ENCODE results near the gene SMIM28.

Gene SMIM28

DNA sequence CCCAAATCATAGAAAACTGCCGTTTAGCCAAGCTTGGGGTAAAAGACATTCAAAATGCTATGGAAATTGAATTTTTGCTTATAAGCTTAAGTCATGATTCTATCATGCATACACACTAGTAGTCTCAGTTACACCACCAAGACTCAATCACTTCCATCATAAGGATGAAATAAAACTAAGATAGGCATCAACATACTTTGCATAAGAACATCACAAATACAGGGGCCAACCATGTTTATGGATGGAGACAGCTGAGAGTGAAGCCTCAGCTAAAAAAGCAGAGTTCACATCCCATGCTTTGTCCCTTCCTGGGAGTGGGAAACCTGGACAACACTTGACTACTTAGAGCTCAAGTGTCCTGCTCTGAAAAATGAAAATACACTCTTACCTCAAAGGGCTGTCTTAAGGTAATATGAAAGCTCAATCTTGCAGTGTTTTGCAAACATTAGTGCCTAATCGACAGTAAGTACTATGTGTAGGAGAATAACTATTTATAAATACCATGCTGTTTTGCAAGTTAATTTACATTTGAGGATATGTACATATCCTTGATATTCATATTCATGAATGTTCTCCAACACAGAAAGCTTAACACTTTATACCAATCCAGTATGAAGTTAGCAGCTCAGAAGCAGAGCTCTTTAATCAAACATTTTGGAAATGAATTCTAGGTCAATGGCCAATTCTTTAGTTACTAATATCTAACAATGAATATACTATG is 32.0 kb upstream of the SMIM28 start:
- H3K23ac ChIP-seq (ENCODE audit: low read length in 2 of 2), result no peak overlapping the region
- H3K79me1 ChIP-seq (replicated peaks; ENCODE audit: low read length, poor library complexity, severe bottlenecking), result no peaks in the 10 kb centered on the region
- no peak for DNase-seq
- no peak overlapping the region for H2AFZ ChIP-seq (ENCODE audit: low read depth, low read length)
- no peak overlapping the region for H3K14ac ChIP-seq (ENCODE audit: low read length in 2 of 2)
- no peak overlapping the region for H4K8ac ChIP-seq (ENCODE audit: low read length)
- H3K4me1 ChIP-seq (ENCODE audit: control insufficient read depth, insufficient read depth, low read depth, low read length), result no peaks in the 10 kb centered on the region
- no peaks in the 10 kb centered on the region for H3K36me3 ChIP-seq (ENCODE audit: control insufficient read depth in 1 of 2, insufficient read depth in 2 of 2, low read depth in 1 of 2, low read length in 2 of 2)
- no CpG with 5 or more reads among the region's 2 CpGs for WGBS
- no peak overlapping the region for H2AK5ac ChIP-seq (ENCODE audit: low read length, severe bottlenecking)
- H3K4me3 ChIP-seq (ENCODE audit: insufficient read depth in 1 of 2, low read depth in 1 of 2, low read length in 2 of 2), result no peak overlapping the region
- H3K9ac ChIP-seq (ENCODE audit: low read length), result no peak overlapping the region
- H4K91ac ChIP-seq (ENCODE audit: low read length), result no peak overlapping the region
- no peak overlapping the region for H2BK15ac ChIP-seq (ENCODE audit: low read depth, poor library complexity, severe bottlenecking)
- H2BK12ac ChIP-seq (ENCODE audit: low read length in 2 of 2), result no peak overlapping the region
- H2BK120ac ChIP-seq (ENCODE audit: low read depth, low read length), result no peak overlapping the region
- no peak overlapping the region for H3K18ac ChIP-seq (ENCODE audit: low read depth in 1 of 2, low read length in 2 of 2)
- no peaks in the 10 kb centered on the region for H3K27me3 ChIP-seq (ENCODE audit: control insufficient read depth in 1 of 2, insufficient read depth in 1 of 2, low read length in 2 of 2)
- no peak overlapping the region for H3K4ac ChIP-seq (ENCODE audit: low read depth in 1 of 2, low read length in 2 of 2)
- no peak overlapping the region for H3K27ac ChIP-seq (ENCODE audit: low read length, poor library complexity, severe bottlenecking)
- no peak overlapping the region for H3K4me2 ChIP-seq (ENCODE audit: low read length, poor library complexity, severe bottlenecking)
- H3K9me3 ChIP-seq (ENCODE audit: control insufficient read depth, low read length), result no peaks in the 10 kb centered on the region
- no peak overlapping the region for H2BK5ac ChIP-seq (ENCODE audit: low read depth, low read length, poor library complexity, severe bottlenecking)

DNA sequence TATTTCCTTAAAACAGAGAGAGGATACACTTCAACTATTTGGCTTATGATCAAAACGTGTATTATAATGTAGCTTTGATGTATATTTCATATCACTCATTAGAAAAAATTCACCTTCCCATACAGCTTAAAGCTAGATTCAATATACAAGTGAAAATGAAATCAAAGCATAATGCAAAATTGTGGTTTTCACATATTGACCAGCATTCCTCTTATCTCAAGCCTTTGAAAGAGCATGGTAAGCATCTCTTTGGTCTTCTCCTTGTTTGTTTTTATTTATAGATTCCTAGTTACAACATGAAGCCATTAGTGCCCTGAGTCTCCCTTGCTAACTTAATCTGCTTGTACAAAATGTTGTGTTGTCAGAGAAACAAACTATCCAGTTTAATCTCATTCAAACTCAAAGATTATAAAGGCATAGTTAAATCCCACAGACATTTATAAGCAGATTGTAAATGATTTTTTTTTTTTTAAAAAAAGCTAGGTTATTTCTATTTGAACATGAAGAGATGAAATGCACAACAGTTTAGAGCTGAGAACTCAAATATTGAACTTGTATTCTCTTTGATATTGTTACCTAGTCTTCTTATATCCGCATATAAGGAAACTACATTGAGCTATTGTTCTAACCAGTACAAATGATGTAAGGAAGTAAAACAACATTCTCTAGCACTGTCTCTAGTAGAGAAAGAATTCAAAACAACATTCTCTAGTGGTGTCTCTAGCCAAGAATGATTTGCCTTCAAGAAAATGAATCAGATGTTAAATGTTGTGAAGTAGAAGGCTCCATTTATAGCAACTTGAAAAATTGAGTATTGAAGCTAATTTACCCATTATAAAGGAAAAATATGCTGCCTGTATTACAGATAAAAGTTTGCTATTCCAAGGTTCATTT is 31.2 kb upstream of the SMIM28 start:
- no peak overlapping the region for H3K27ac ChIP-seq (ENCODE audit: low read length, poor library complexity, severe bottlenecking)
- no peaks in the 10 kb centered on the region for H3K4me1 ChIP-seq (ENCODE audit: control insufficient read depth, insufficient read depth, low read depth, low read length)
- no peaks in the 10 kb centered on the region for H3K36me3 ChIP-seq (ENCODE audit: control insufficient read depth in 1 of 2, insufficient read depth in 2 of 2, low read depth in 1 of 2, low read length in 2 of 2)
- no peaks in the 10 kb centered on the region for H3K9me3 ChIP-seq (ENCODE audit: control insufficient read depth, low read length)
- WGBS, result no CpG with 5 or more reads among the region's 2 CpGs
- no peaks in the 10 kb centered on the region for H3K27me3 ChIP-seq (ENCODE audit: control insufficient read depth in 1 of 2, insufficient read depth in 1 of 2, low read length in 2 of 2)
- H3K18ac ChIP-seq (ENCODE audit: low read depth in 1 of 2, low read length in 2 of 2), result no peak overlapping the region
- H2BK120ac ChIP-seq (ENCODE audit: low read depth, low read length), result no peak overlapping the region
- no peak overlapping the region for H3K4me3 ChIP-seq (ENCODE audit: insufficient read depth in 1 of 2, low read depth in 1 of 2, low read length in 2 of 2)
- no peak overlapping the region for H2BK5ac ChIP-seq (ENCODE audit: low read depth, low read length, poor library complexity, severe bottlenecking)
- no peak overlapping the region for H4K8ac ChIP-seq (ENCODE audit: low read length)
- H3K79me1 ChIP-seq (replicated peaks; ENCODE audit: low read length, poor library complexity, severe bottlenecking), result no peaks in the 10 kb centered on the region
- H3K9ac ChIP-seq (ENCODE audit: low read length), result no peak overlapping the region
- H2BK15ac ChIP-seq (ENCODE audit: low read depth, poor library complexity, severe bottlenecking), result no peak overlapping the region
- no peak overlapping the region for H4K91ac ChIP-seq (ENCODE audit: low read length)
- H2AK5ac ChIP-seq (ENCODE audit: low read length, severe bottlenecking), result no peak overlapping the region
- H2AFZ ChIP-seq (ENCODE audit: low read depth, low read length), result no peak overlapping the region
- DNase-seq, result peak; percentile 3
- H3K4me2 ChIP-seq (ENCODE audit: low read length, poor library complexity, severe bottlenecking), result no peak overlapping the region
- H3K4ac ChIP-seq (ENCODE audit: low read depth in 1 of 2, low read length in 2 of 2), result no peak overlapping the region
- H3K23ac ChIP-seq (ENCODE audit: low read length in 2 of 2), result no peak overlapping the region
- H3K14ac ChIP-seq (ENCODE audit: low read length in 2 of 2), result no peak overlapping the region
- no peak overlapping the region for H2BK12ac ChIP-seq (ENCODE audit: low read length in 2 of 2)

- Histone ChIP-seq H2BK12ac (ENCODE audit: low read length in 2 of 2) (no peak overlapping the region), H2AK5ac (ENCODE audit: low read length, severe bottlenecking) (no peak overlapping the region), H3K4me1 (ENCODE audit: control insufficient read depth, insufficient read depth, low read depth, low read length) (no peaks in the 10 kb centered on the region), H3K18ac (ENCODE audit: low read depth in 1 of 2, low read length in 2 of 2) (no peak overlapping the region), H3K4me2 (ENCODE audit: low read length, poor library complexity, severe bottlenecking) (no peak overlapping the region), H2BK15ac (ENCODE audit: low read depth, poor library complexity, severe bottlenecking) (no peak overlapping the region), H2AFZ (ENCODE audit: low read depth, low read length) (no peak overlapping the region), H3K36me3 (ENCODE audit: control insufficient read depth in 1 of 2, insufficient read depth in 2 of 2, low read depth in 1 of 2, low read length in 2 of 2) (no peaks in the 10 kb centered on the region), H3K14ac (ENCODE audit: low read length in 2 of 2) (no peak overlapping the region), H3K4me3 (ENCODE audit: insufficient read depth in 1 of 2, low read depth in 1 of 2, low read length in 2 of 2) (no peak overlapping the region), H3K79me1 (replicated peaks; ENCODE audit: low read length, poor library complexity, severe bottlenecking) (no peaks in the 10 kb centered on the region), H4K91ac (ENCODE audit: low read length) (no peak overlapping the region), H2BK120ac (ENCODE audit: low read depth, low read length) (no peak overlapping the region), H3K4ac (ENCODE audit: low read depth in 1 of 2, low read length in 2 of 2) (no peak overlapping the region), H3K9ac (ENCODE audit: low read length) (no peak overlapping the region), H4K8ac (ENCODE audit: low read length) (no peak overlapping the region), H3K23ac (ENCODE audit: low read length in 2 of 2) (no peak overlapping the region), H3K9me3 (ENCODE audit: control insufficient read depth, low read length) (no peaks in the 10 kb centered on the region), H2BK5ac (ENCODE audit: low read depth, low read length, poor library complexity, severe bottlenecking) (no peak overlapping the region), H3K27me3 (ENCODE audit: control insufficient read depth in 1 of 2, insufficient read depth in 1 of 2, low read length in 2 of 2) (no peaks in the 10 kb centered on the region), H3K27ac (ENCODE audit: low read length, poor library complexity, severe bottlenecking) (no peak overlapping the region)
- no peak for DNase-seq
- 40% methylated on average over 2 of the region's 2 CpGs for WGBS
Measured at GRCh38 chr6:138347864-138348263, 29.8 kb upstream of the SMIM28 start.

DNA sequence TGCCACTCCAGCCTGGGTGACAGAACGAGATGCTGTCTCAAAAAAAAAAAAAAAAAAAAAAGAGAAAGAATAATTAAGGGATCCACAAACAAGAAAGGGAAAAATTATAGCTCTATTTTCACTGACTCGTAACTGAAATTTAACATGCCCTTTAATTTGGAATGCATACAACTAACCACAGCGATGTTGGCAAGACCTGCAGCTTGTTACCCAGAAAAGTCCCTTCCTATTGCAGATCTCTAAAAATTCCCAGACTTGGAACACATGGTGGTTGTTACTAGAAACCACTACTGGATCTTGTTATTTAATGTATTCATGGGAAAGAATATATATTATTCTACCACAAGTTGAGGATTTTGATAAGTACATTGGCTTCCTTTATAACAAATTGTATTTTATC is 27.8 kb upstream of the SMIM28 start:
- H3K27me3 ChIP-seq (ENCODE audit: control insufficient read depth in 1 of 2, insufficient read depth in 1 of 2, low read length in 2 of 2), result peaks cover 0 to 5% of the 10 kb centered on the region in 2 experiments
- no peak overlapping the region for H3K18ac ChIP-seq (ENCODE audit: low read depth in 1 of 2, low read length in 2 of 2)

More for the DNA sequence above, 27.8 kb upstream of the SMIM28 start:
- Histone ChIP-seq H3K9ac (ENCODE audit: low read length) (no peak overlapping the region), H2AFZ (ENCODE audit: low read depth, low read length) (no peak overlapping the region), H2BK15ac (ENCODE audit: low read depth, poor library complexity, severe bottlenecking) (no peak overlapping the region), H2BK12ac (ENCODE audit: low read length in 2 of 2) (no peak overlapping the region), H4K91ac (ENCODE audit: low read length) (no peak overlapping the region), H3K4me3 (ENCODE audit: insufficient read depth in 1 of 2, low read depth in 1 of 2, low read length in 2 of 2) (no peak overlapping the region), H2BK120ac (ENCODE audit: low read depth, low read length) (no peak overlapping the region), H3K9me3 (ENCODE audit: control insufficient read depth, low read length) (no peaks in the 10 kb centered on the region), H3K79me1 (replicated peaks; ENCODE audit: low read length, poor library complexity, severe bottlenecking) (no peaks in the 10 kb centered on the region), H3K36me3 (ENCODE audit: control insufficient read depth in 1 of 2, insufficient read depth in 2 of 2, low read depth in 1 of 2, low read length in 2 of 2) (no peaks in the 10 kb centered on the region), H3K27ac (ENCODE audit: low read length, poor library complexity, severe bottlenecking) (no peak overlapping the region), H3K23ac (ENCODE audit: low read length in 2 of 2) (no peak overlapping the region), H4K8ac (ENCODE audit: low read length) (no peak overlapping the region), H2BK5ac (ENCODE audit: low read depth, low read length, poor library complexity, severe bottlenecking) (no peak overlapping the region), H3K4me2 (ENCODE audit: low read length, poor library complexity, severe bottlenecking) (no peak overlapping the region), H3K4me1 (ENCODE audit: control insufficient read depth, insufficient read depth, low read depth, low read length) (no peaks in the 10 kb centered on the region), H3K4ac (ENCODE audit: low read depth in 1 of 2, low read length in 2 of 2) (no peak overlapping the region), H2AK5ac (ENCODE audit: low read length, severe bottlenecking) (no peak overlapping the region), H3K14ac (ENCODE audit: low read length in 2 of 2) (no peak overlapping the region)
- 89% methylated on average over 2 of the region's 3 CpGs for WGBS
- DNase-seq, result no peak
